Mesenchymal stem cell (in vitro differentiated cells and primary cell): Measurements from ENCODE around the gene NCF4.
A peak's percentile ranks its signal among the peaks of the same experiment; 100 is the strongest.

ENCODE experiments used
- DNase-seq: peaks from one replicate; pipeline ENCODE4 v3.0.0-alpha.2; 2013
- H2AFZ ChIP-seq: one replicate; pipeline ENCODE4 v1.6.1; 2013; ENCODE audit warnings: low read depth, mild to moderate bottlenecking, control low read depth, inconsistent platforms, low read length, moderate library complexity
- H2AK5ac ChIP-seq: 2 replicates; pipeline ENCODE4 v1.6.1; 2013; ENCODE audit warnings: low read length, moderate library complexity, mild to moderate bottlenecking, inconsistent platforms; ENCODE audit not compliant: severe bottlenecking
- H2BK120ac ChIP-seq: one replicate; pipeline ENCODE4 v1.6.1; 2013; ENCODE audit warnings: low read depth, mild to moderate bottlenecking, inconsistent platforms, low read length, moderate library complexity
- H2BK12ac ChIP-seq, 2 experiments: one replicate each; pipeline ENCODE4 v1.6.1; 2013; ENCODE audit warnings: inconsistent platforms in 2 of 2, low read length in 2 of 2, mild to moderate bottlenecking in 2 of 2, moderate library complexity in 2 of 2, control low read depth in 1 of 2
- H2BK15ac ChIP-seq: one replicate; pipeline ENCODE4 v1.6.1; 2013; ENCODE audit warnings: mild to moderate bottlenecking, low read depth, inconsistent platforms; ENCODE audit not compliant: poor library complexity, severe bottlenecking
- H2BK5ac ChIP-seq: 2 replicates; pipeline ENCODE4 v1.6.1; 2013; ENCODE audit warnings: low read depth, mild to moderate bottlenecking, low read length, control low read depth, inconsistent platforms; ENCODE audit not compliant: poor library complexity, severe bottlenecking
- H3K14ac ChIP-seq, 2 experiments: one replicate each; pipeline ENCODE4 v1.6.1; 2013; ENCODE audit warnings: inconsistent platforms in 2 of 2, low read length in 2 of 2, control low read depth in 1 of 2, mild to moderate bottlenecking in 1 of 2, moderate library complexity in 1 of 2
- H3K18ac ChIP-seq, 2 experiments: one replicate each; pipeline ENCODE4 v1.6.1; 2013; ENCODE audit warnings: inconsistent platforms in 2 of 2, low read length in 2 of 2, control low read depth in 1 of 2, low read depth in 1 of 2, mild to moderate bottlenecking in 1 of 2
- H3K23ac ChIP-seq, 2 experiments: one replicate each; pipeline ENCODE4 v1.6.1; 2013; ENCODE audit warnings: inconsistent platforms in 2 of 2, low read length in 2 of 2, mild to moderate bottlenecking in 2 of 2, moderate library complexity in 2 of 2, control low read depth in 1 of 2
- H3K27ac ChIP-seq: 2 replicates; pipeline ENCODE4 v1.5.1; 2013; ENCODE audit warnings: mild to moderate bottlenecking, moderate library complexity, low read length, control low read depth, inconsistent platforms; ENCODE audit not compliant: poor library complexity, severe bottlenecking
- H3K27me3 ChIP-seq, 2 experiments: 2 replicates each; pipeline versions ENCODE4 v1.6.1 to v1.7.0; 2013; ENCODE audit warnings: low read length in 2 of 2, mild to moderate bottlenecking in 2 of 2, moderate library complexity in 2 of 2, control low read depth in 1 of 2, inconsistent platforms in 1 of 2; ENCODE audit not compliant: control insufficient read depth in 1 of 2, insufficient read depth in 1 of 2
- H3K36me3 ChIP-seq, 2 experiments: 2 replicates each; pipeline versions ENCODE4 v1.6.1 to v1.7.0; 2013; ENCODE audit warnings: low read length in 2 of 2, control low read depth in 1 of 2, inconsistent platforms in 1 of 2, low read depth in 1 of 2, mild to moderate bottlenecking in 1 of 2; ENCODE audit not compliant: insufficient read depth in 2 of 2, control insufficient read depth in 1 of 2
- H3K4ac ChIP-seq, 2 experiments: one replicate each; pipeline ENCODE4 v1.6.1; 2013; ENCODE audit warnings: inconsistent platforms in 2 of 2, low read length in 2 of 2, mild to moderate bottlenecking in 2 of 2, moderate library complexity in 2 of 2, control low read depth in 1 of 2, low read depth in 1 of 2
- H3K4me1 ChIP-seq: 2 replicates; pipeline ENCODE4 v1.6.1; 2013; ENCODE audit warnings: low read depth, low read length, control low read depth; ENCODE audit not compliant: control insufficient read depth, insufficient read depth
- H3K4me2 ChIP-seq: 2 replicates; pipeline ENCODE4 v1.6.1; 2013; ENCODE audit warnings: low read length, mild to moderate bottlenecking, inconsistent platforms; ENCODE audit not compliant: poor library complexity, severe bottlenecking
- H3K4me3 ChIP-seq, 2 experiments: 2 replicates each; pipeline versions ENCODE4 v1.5.1 to v1.7.0; 2013; ENCODE audit warnings: low read length in 2 of 2, mild to moderate bottlenecking in 2 of 2, control low read depth in 1 of 2, low read depth in 1 of 2; ENCODE audit not compliant: insufficient read depth in 1 of 2
- H3K79me1 ChIP-seq: replicated peaks from 2 replicates; pipeline ENCODE4 v1.6.1; 2013; ENCODE audit warnings: mild to moderate bottlenecking, control low read depth, low read length, inconsistent platforms; ENCODE audit not compliant: poor library complexity, severe bottlenecking
- H3K9ac ChIP-seq: 2 replicates; pipeline ENCODE4 v1.7.0; 2013; ENCODE audit warnings: mild to moderate bottlenecking, low read length, moderate library complexity
- H3K9me3 ChIP-seq: 2 replicates; pipeline ENCODE4 v1.7.0; 2013; ENCODE audit warnings: mild to moderate bottlenecking, low read length; ENCODE audit not compliant: control insufficient read depth
- H4K8ac ChIP-seq: one replicate; pipeline ENCODE4 v1.6.1; 2013; ENCODE audit warnings: inconsistent platforms, mild to moderate bottlenecking, low read length, moderate library complexity
- H4K91ac ChIP-seq: one replicate; pipeline ENCODE4 v1.6.1; 2013; ENCODE audit warnings: mild to moderate bottlenecking, low read length, inconsistent platforms
- WGBS: methylation state at CpG from one replicate; pipeline ENCODE4 v1.1.7; 2013; ENCODE audit warnings: mixed read lengths; 5-methylcytosine and 5-hydroxymethylcytosine counted together

The NCF4 gene

DNA sequence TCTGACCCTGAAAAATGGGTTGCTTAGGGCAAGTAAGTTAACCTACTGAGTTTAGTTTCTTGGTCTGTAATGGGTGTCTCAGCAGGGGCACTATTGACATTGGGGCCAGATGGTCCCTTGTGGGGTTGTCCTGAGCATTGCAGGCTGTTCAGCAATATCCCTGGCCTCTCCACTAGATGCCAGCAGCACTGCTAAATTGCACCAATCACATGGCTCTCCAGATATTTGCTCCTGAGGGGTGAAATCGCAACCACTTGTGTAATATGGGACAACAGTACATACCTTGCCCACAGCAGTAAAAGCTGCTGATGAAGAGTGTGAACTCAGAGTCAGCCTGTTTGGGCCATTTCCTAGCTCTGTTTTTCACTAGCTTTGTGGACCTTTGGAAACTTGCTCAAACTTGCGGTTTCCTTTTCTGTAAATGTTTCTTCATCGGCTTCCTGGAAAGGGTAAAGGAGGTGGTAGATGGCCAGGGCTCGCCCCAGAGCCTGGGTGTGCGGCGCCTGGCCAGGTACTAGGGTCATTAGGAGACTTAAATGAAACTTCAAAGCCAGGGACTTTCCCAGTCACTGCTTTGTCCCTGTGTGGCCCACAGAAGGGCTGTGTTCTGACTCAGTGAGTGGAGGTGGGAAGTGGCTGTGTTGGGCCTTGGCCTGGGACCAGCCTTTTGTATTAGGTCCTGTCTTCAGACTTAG lies 13.0 kb downstream of the NCF4 start:
- peak; percentile 64 for DNase-seq
- no peak overlapping the region for H3K27ac ChIP-seq
- H2AK5ac ChIP-seq: no peak overlapping the region
- no peak overlapping the region for H2AFZ ChIP-seq
- no peak overlapping the region for H3K4me2 ChIP-seq
- no peak overlapping the region for H2BK5ac ChIP-seq
- no peak overlapping the region for H3K9ac ChIP-seq
- no peak overlapping the region for H3K14ac ChIP-seq
- H4K8ac ChIP-seq: no peak overlapping the region
- no peak overlapping the region for H3K4me3 ChIP-seq
- H3K23ac ChIP-seq: no peak overlapping the region
- no peak overlapping the region for H2BK12ac ChIP-seq
- no peak overlapping the region for H2BK15ac ChIP-seq
- no peak overlapping the region for H3K4ac ChIP-seq
- 80% methylated on average over 6 of the region's 6 CpGs for WGBS
- H2BK120ac ChIP-seq: no peak overlapping the region
- no peaks in the 10 kb centered on the region for H3K36me3 ChIP-seq
- H3K27me3 ChIP-seq: peaks cover 47 to 70% of the 10 kb centered on the region in 2 experiments
- H3K79me1 ChIP-seq: no peaks in the 10 kb centered on the region
- no peaks in the 10 kb centered on the region for H3K9me3 ChIP-seq
- H3K18ac ChIP-seq: no peak overlapping the region
- H4K91ac ChIP-seq: no peak overlapping the region
- H3K4me1 ChIP-seq: peaks cover 4% of the 10 kb centered on the region

DNA sequence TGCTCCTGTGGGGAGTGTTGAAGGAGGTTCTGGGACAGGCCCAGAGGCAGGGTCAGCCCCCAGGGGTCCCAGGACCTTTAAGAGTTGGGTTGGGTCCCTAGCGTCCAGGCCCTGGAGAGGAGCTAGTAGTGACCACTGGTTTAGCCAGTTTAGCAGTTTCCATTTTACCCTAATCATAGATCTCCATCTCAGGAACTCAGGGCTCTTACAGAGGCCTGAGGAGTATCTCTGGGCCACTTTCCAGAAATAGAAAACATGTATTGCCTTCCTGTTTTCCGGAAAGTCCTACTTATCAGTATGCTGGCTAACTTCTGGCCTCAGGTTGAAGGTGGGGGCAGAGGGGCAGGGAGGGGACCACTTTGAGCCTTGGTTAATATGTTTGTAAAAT lies 13.5 kb downstream of the NCF4 start:
- no peaks in the 10 kb centered on the region for H3K79me1 ChIP-seq
- no peak overlapping the region for H3K4ac ChIP-seq
- H4K91ac ChIP-seq: no peak overlapping the region
- H2AFZ ChIP-seq: no peak overlapping the region
- H2BK15ac ChIP-seq: no peak overlapping the region
- no peaks in the 10 kb centered on the region for H3K9me3 ChIP-seq
- peaks cover 53 to 70% of the 10 kb centered on the region in 2 experiments for H3K27me3 ChIP-seq
- no peak overlapping the region for H3K9ac ChIP-seq
- peaks cover 4% of the 10 kb centered on the region for H3K4me1 ChIP-seq
- no peak overlapping the region for H3K23ac ChIP-seq
- no peak overlapping the region for H4K8ac ChIP-seq
- H3K4me3 ChIP-seq: no peak overlapping the region
- DNase-seq: no peak
- no peak overlapping the region for H3K18ac ChIP-seq
- H2BK120ac ChIP-seq: no peak overlapping the region
- no peak overlapping the region for H2AK5ac ChIP-seq
- H2BK12ac ChIP-seq: no peak overlapping the region
- WGBS: 80% methylated on average over 2 of the region's 2 CpGs
- H3K4me2 ChIP-seq: no peak overlapping the region
- H3K36me3 ChIP-seq: no peaks in the 10 kb centered on the region
- no peak overlapping the region for H3K27ac ChIP-seq
- no peak overlapping the region for H3K14ac ChIP-seq
- no peak overlapping the region for H2BK5ac ChIP-seq

DNA sequence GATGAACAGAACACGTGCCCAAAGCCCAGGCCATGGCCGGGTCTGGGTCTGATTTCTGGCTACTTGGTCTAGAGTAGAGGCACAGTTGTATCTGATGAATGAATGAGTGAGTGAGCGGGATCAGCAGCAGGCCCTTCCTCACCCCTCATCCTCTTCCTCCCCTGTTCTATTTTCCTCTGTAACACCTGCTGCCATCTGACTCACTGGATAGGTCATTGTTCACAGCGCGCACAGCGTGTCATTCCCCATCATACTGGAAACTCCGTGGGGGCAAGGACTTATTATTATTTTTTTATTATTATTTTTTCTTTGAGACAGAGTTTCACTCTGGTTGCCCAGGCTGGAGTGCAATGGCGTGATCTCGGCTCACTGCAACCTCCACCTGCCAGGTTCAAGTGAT lies 13.9 kb downstream of the NCF4 start:
- H3K4ac ChIP-seq: no peak overlapping the region
- H3K4me3 ChIP-seq: no peak overlapping the region
- no peak overlapping the region for H4K91ac ChIP-seq
- H3K23ac ChIP-seq: no peak overlapping the region
- DNase-seq: no peak
- no peak overlapping the region for H3K4me2 ChIP-seq
- no peaks in the 10 kb centered on the region for H3K9me3 ChIP-seq
- H3K27ac ChIP-seq: no peak overlapping the region
- 85% methylated on average over 4 of the region's 9 CpGs for WGBS
- H2BK12ac ChIP-seq: no peak overlapping the region
- peaks cover 4% of the 10 kb centered on the region for H3K4me1 ChIP-seq
- H3K18ac ChIP-seq: no peak overlapping the region
- H2BK120ac ChIP-seq: no peak overlapping the region
- peaks cover 53 to 70% of the 10 kb centered on the region in 2 experiments for H3K27me3 ChIP-seq
- no peak overlapping the region for H2AFZ ChIP-seq
- no peak overlapping the region for H2BK15ac ChIP-seq
- H3K79me1 ChIP-seq: no peaks in the 10 kb centered on the region
- no peak overlapping the region for H2AK5ac ChIP-seq
- no peaks in the 10 kb centered on the region for H3K36me3 ChIP-seq
- no peak overlapping the region for H4K8ac ChIP-seq
- no peak overlapping the region for H2BK5ac ChIP-seq
- H3K9ac ChIP-seq: no peak overlapping the region
- no peak overlapping the region for H3K14ac ChIP-seq

DNA sequence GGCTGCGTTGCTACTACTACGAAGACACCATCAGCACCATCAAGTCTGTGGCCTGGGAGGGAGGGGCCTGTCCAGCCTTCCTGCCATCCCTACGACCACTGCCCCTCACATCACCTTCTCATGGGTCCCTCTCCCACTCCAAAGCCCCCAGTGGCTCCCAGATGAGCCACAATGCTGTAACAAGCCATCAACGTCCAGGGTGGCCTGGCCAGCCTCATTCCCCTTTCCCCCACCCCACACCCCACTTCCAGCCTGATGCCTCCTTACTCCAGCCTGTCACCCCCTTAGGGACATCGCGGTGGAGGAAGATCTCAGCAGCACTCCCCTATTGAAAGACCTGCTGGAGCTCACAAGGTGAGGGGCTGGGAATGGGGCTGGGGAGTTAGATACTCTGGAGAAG lies 14.9 kb downstream of the NCF4 start:
- no peak overlapping the region for H2BK120ac ChIP-seq
- H4K91ac ChIP-seq: no peak overlapping the region
- H2BK12ac ChIP-seq: no peak overlapping the region
- no peak overlapping the region for H3K14ac ChIP-seq
- no peak overlapping the region for H3K4ac ChIP-seq
- H4K8ac ChIP-seq: no peak overlapping the region
- H2BK15ac ChIP-seq: no peak overlapping the region
- H3K27me3 ChIP-seq: peaks cover 47 to 63% of the 10 kb centered on the region in 2 experiments
- no peaks in the 10 kb centered on the region for H3K36me3 ChIP-seq
- no peak for DNase-seq
- H2AFZ ChIP-seq: no peak overlapping the region
- H3K27ac ChIP-seq: no peak overlapping the region
- no peaks in the 10 kb centered on the region for H3K9me3 ChIP-seq
- H3K9ac ChIP-seq: no peak overlapping the region
- H3K4me2 ChIP-seq: no peak overlapping the region
- no peak overlapping the region for H3K23ac ChIP-seq
- WGBS: 66% methylated on average over 6 of the region's 6 CpGs
- H2AK5ac ChIP-seq: no peak overlapping the region
- no peak overlapping the region for H3K18ac ChIP-seq
- H3K4me1 ChIP-seq: peaks cover 4% of the 10 kb centered on the region
- no peak overlapping the region for H3K4me3 ChIP-seq
- no peak overlapping the region for H2BK5ac ChIP-seq
- no peaks in the 10 kb centered on the region for H3K79me1 ChIP-seq
